CD4-positive, CD25-positive, alpha-beta regulatory T cell (primary cell): Measurements from ENCODE around the gene UBE2F. TPM values are rescaled to one million over a fixed set of nuclear protein-coding genes. Genes with fewer than 3 reads are reported as not detected.

Source experiments
- ATAC-seq, 2 donors: fragments of 150-1000 bp; cut with Tn5 transposase; one replicate each; pipeline ENCODE4 v1.10.0; 2021; ENCODE audit warnings: low read depth in 2 of 2, moderate number of reproducible peaks in 2 of 2, moderate library complexity in 1 of 2
- DNase-seq, 3 donors: peaks; one replicate each; pipeline versions ENCODE4 v3.0.0 to v3.0.0-alpha.2; 2012 to 2022; ENCODE audit warnings: mixed read lengths in 1 of 3
- H3K27ac ChIP-seq: one replicate; pipeline ENCODE4 v1.7.0; 2013; ENCODE audit warnings: mild to moderate bottlenecking, low read length; ENCODE audit not compliant: insufficient read depth, poor library complexity, severe bottlenecking
- H3K27me3 ChIP-seq: one replicate; pipeline ENCODE4 v1.7.0; 2013; ENCODE audit warnings: low read length; ENCODE audit not compliant: control insufficient read depth, insufficient read depth
- H3K36me3 ChIP-seq: one replicate; pipeline ENCODE4 v1.7.0; 2013; ENCODE audit warnings: mild to moderate bottlenecking, low read length, moderate library complexity; ENCODE audit not compliant: control insufficient read depth, insufficient read depth
- H3K4me1 ChIP-seq: 2 replicates; pipeline ENCODE4 v1.7.0; 2013; ENCODE audit warnings: mild to moderate bottlenecking, low read length; ENCODE audit not compliant: insufficient read depth, control insufficient read depth, poor library complexity, severe bottlenecking
- H3K4me3 ChIP-seq: one replicate; pipeline ENCODE4 v1.7.0; 2013; ENCODE audit warnings: low read depth, mild to moderate bottlenecking, low read length, moderate library complexity
- H3K9me3 ChIP-seq, 2 experiments: 1 replicate in 1 of 2; 2 replicates in 1 of 2; pipeline ENCODE4 v1.7.0; 2013; ENCODE audit warnings: low read length in 2 of 2, mild to moderate bottlenecking in 1 of 2, moderate library complexity in 1 of 2; ENCODE audit not compliant: control insufficient read depth in 2 of 2
- H3K27ac Mint-ChIP-seq, 3 donors: one replicate each; pipeline ENCODE4 v1.8.0; 2020 to 2022; ENCODE audit warnings: mild to moderate bottlenecking in 3 of 3, mixed read lengths in 3 of 3, moderate library complexity in 2 of 3
- H3K27me3 Mint-ChIP-seq: one replicate; pipeline ENCODE4 v1.8.0; 2022; ENCODE audit warnings: mild to moderate bottlenecking, mixed read lengths
- H3K36me3 Mint-ChIP-seq: one replicate; pipeline ENCODE4 v1.8.0; 2020; ENCODE audit warnings: mixed read lengths
- H3K4me1 Mint-ChIP-seq, 4 donors: one replicate each; pipeline ENCODE4 v1.8.0; 2020 to 2022; ENCODE audit warnings: mixed read lengths in 4 of 4, mild to moderate bottlenecking in 1 of 4
- H3K4me3 Mint-ChIP-seq, 4 donors: one replicate each; pipeline ENCODE4 v1.8.0; 2020 to 2022; ENCODE audit warnings: mild to moderate bottlenecking in 4 of 4, mixed read lengths in 4 of 4, moderate library complexity in 3 of 4
- H3K9me3 Mint-ChIP-seq, 7 donors: one replicate each; pipeline ENCODE4 v1.8.0; 2020 to 2022; ENCODE audit warnings: mixed read lengths in 7 of 7, mild to moderate bottlenecking in 3 of 7, moderate library complexity in 2 of 7
- polyA plus RNA-seq, 4 donors: library from polyadenylated mRNA; unstranded; fragments of 300-500 nt; fragmentation: Illumina TruSeq; gene quantifications; one replicate each; pipeline ENCODE4 v1.2.3, GENCODE V29; 2021
- total RNA-seq: library from RNA; stranded (reverse); gene quantifications from one replicate; pipeline ENCODE4 v1.2.3, GENCODE V29; 2022

UBE2F gene
- total and polyA plus RNA-seq, 5 donors from 2014 or later = 44.3 to 137 (median 105) TPM

GRCh38 chr2:238091436-238092060, 124.7 kb downstream of the UBE2F start:
- ATAC-seq (no peak), DNase-seq (no peak)
- Histone ChIP-seq H3K9me3 (no peaks in the 10 kb centered on the region), H3K4me1 (no peaks in the 10 kb centered on the region), H3K36me3 (no peaks in the 10 kb centered on the region), H3K27me3 (no peaks in the 10 kb centered on the region), H3K27ac (no peak overlapping the region), H3K4me3 (no peak overlapping the region)
- Mint-ChIP-seq H3K27me3 (no peaks in the 10 kb centered on the region), H3K9me3 (no peaks in the 10 kb centered on the region), H3K4me3 (no peak overlapping the region), H3K27ac (no peak overlapping the region), H3K4me1 (peaks cover 0 to 4% (median 2%) of the 10 kb centered on the region in 4 donors), H3K36me3 (peaks cover 19% of the 10 kb centered on the region)

Other genes with a start within 250 kb of the UBE2F start
- gene RBM44, start 168.2 kb upstream of the UBE2F start, total RNA-seq = 4.5 TPM
- gene RBM44, start 168.2 kb upstream of the UBE2F start, polyA plus RNA-seq = under 1 TPM in 2 of 4 donors, not detected in 2; 0.21 to 0.28 TPM
- not detected for gene RAMP1, start 107.4 kb upstream of the UBE2F start, total RNA-seq
- gene RAMP1, start 107.4 kb upstream of the UBE2F start, polyA plus RNA-seq = under 1 TPM in 1 of 4 donors, not detected in 3; 0.22 TPM
- gene SCLY, start 94.0 kb downstream of the UBE2F start, total RNA-seq = 16.0 TPM
- 10 to 100 TPM; 10.3 to 17.8 (median 13.5) TPM for gene SCLY, start 94.0 kb downstream of the UBE2F start, polyA plus RNA-seq
- gene ESPNL, start 133.3 kb downstream of the UBE2F start, total RNA-seq = not detected
- gene ESPNL, start 133.3 kb downstream of the UBE2F start, polyA plus RNA-seq = not detected
- gene KLHL30, start 171.7 kb downstream of the UBE2F start, total RNA-seq = not detected
- not detected for gene KLHL30, start 171.7 kb downstream of the UBE2F start, polyA plus RNA-seq
- not detected for gene ERFE, start 192.0 kb downstream of the UBE2F start, total RNA-seq
- under 1 TPM in 1 of 4 donors, not detected in 3; 0.29 TPM for gene ERFE, start 192.0 kb downstream of the UBE2F start, polyA plus RNA-seq
- gene ILKAP, start 236.7 kb downstream of the UBE2F start, total RNA-seq = 122 TPM
- gene ILKAP, start 236.7 kb downstream of the UBE2F start, polyA plus RNA-seq = 10 to 100 TPM; 39.7 to 52.4 (median 49.2) TPM